DND-41 (cell line): ENCODE data around the gene EP400.

ENCODE experiments used
- ATAC-seq: fragments of 200-7000 bp; cut with Tn5 transposase; 3 replicates; pipeline ENCODE4 v1.9.1; 2021; ENCODE audit warnings: low read depth; ENCODE audit not compliant: insufficient read depth
- DNase-seq: peaks from one replicate; pipeline ENCODE4 v3.0.0-alpha.2; 2020
- H2AFZ ChIP-seq: 2 replicates; pipeline ENCODE4 v1.6.0; 2012; ENCODE audit warnings: low read depth, low read length
- H3K27ac ChIP-seq: 2 replicates; pipeline ENCODE4 v1.5.1; 2012; ENCODE audit warnings: low read length, inconsistent platforms
- H3K27me3 ChIP-seq: fragments of 200-600 bp; sonication (generic); 2 replicates; pipeline ENCODE4 v1.6.0; 2012; ENCODE audit warnings: low read length, mild to moderate bottlenecking, inconsistent platforms; ENCODE audit not compliant: insufficient read depth, poor library complexity
- H3K36me3 ChIP-seq: 2 replicates; pipeline ENCODE4 v1.5.1; 2012; ENCODE audit warnings: low read length, inconsistent platforms; ENCODE audit not compliant: insufficient read depth
- H3K4me1 ChIP-seq: 2 replicates; pipeline ENCODE4 v1.5.1; 2012; ENCODE audit warnings: mild to moderate bottlenecking, low read length; ENCODE audit not compliant: insufficient read depth
- H3K4me2 ChIP-seq: 2 replicates; pipeline ENCODE4 v1.6.0; 2012; ENCODE audit warnings: mild to moderate bottlenecking, moderate library complexity, low read length, inconsistent platforms; ENCODE audit not compliant: insufficient read depth
- H3K4me3 ChIP-seq, 2 experiments: fragments of 200-600 bp in 1 of 2; shearing (Covaris generic) in 1 of 2; 2 replicates each; pipeline ENCODE4 v1.5.1; 2012 to 2016; ENCODE audit warnings: inconsistent platforms in 2 of 2, low read length in 2 of 2, mild to moderate bottlenecking in 2 of 2, low read depth in 1 of 2, moderate library complexity in 1 of 2
- H3K79me2 ChIP-seq: 2 replicates; pipeline ENCODE4 v1.6.0; 2012; ENCODE audit warnings: low read length, inconsistent platforms; ENCODE audit not compliant: insufficient read depth
- H3K9ac ChIP-seq: 2 replicates; pipeline ENCODE4 v1.6.0; 2012; ENCODE audit warnings: low read depth, mild to moderate bottlenecking, inconsistent platforms, low read length, moderate library complexity
- H3K9me3 ChIP-seq: 2 replicates; pipeline ENCODE4 v1.5.1; 2012; ENCODE audit warnings: low read length, moderate library complexity, mild to moderate bottlenecking, inconsistent platforms; ENCODE audit not compliant: insufficient read depth, severe bottlenecking
- H4K20me1 ChIP-seq: 2 replicates; pipeline ENCODE4 v1.6.0; 2012; ENCODE audit warnings: low read length; ENCODE audit not compliant: insufficient read depth
- EZH2 ChIP-seq: IDR thresholded peaks from 3 replicates; pipeline ENCODE4 v1.6.1; 2012; ENCODE audit warnings: borderline replicate concordance, low read depth, mild to moderate bottlenecking, moderate library complexity, low read length, inconsistent platforms; ENCODE audit not compliant: severe bottlenecking
- TF ChIP-seq, protein P1 (sequence below): IDR thresholded peaks from 2 replicates; pipeline ENCODE4 v1.5.1; 2012; ENCODE audit warnings: borderline replicate concordance, low read length, moderate library complexity, mild to moderate bottlenecking; ENCODE audit not compliant: poor library complexity, severe bottlenecking; ENCODE audit errors: extremely low read depth

The EP400 gene

DNA sequence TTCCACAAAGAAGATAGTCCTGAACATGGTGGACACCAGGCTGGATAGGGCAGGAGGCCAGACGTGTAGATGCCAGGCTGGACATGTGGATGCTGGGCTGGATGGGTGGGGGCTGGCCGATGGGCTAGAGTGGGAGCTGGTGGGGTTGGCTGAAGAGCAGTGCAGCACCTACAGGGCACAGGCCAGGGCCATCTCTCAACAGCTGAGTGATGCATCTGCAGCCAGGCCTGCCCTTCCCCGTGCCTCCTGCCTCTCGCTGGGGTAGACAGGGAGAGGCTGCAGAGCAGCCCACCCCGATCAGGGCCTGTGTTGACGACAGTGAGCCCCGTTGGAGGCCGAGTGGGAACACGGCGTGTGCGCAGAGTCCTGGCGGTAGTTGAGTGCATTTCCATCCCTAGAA lies 39.3 kb downstream of the EP400 start:
- H3K9me3 ChIP-seq: no peaks in the 10 kb centered on the region
- ATAC-seq: no peak
- DNase-seq: no peak
- no peak overlapping the region for H3K9ac ChIP-seq
- H3K79me2 ChIP-seq: no peaks in the 10 kb centered on the region
- H3K27ac ChIP-seq: no peak overlapping the region
- H3K27me3 ChIP-seq: no peaks in the 10 kb centered on the region
- no peak overlapping the region for H3K4me2 ChIP-seq
- TF ChIP-seq, protein P1, sequence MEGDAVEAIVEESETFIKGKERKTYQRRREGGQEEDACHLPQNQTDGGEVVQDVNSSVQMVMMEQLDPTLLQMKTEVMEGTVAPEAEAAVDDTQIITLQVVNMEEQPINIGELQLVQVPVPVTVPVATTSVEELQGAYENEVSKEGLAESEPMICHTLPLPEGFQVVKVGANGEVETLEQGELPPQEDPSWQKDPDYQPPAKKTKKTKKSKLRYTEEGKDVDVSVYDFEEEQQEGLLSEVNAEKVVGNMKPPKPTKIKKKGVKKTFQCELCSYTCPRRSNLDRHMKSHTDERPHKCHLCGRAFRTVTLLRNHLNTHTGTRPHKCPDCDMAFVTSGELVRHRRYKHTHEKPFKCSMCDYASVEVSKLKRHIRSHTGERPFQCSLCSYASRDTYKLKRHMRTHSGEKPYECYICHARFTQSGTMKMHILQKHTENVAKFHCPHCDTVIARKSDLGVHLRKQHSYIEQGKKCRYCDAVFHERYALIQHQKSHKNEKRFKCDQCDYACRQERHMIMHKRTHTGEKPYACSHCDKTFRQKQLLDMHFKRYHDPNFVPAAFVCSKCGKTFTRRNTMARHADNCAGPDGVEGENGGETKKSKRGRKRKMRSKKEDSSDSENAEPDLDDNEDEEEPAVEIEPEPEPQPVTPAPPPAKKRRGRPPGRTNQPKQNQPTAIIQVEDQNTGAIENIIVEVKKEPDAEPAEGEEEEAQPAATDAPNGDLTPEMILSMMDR: no peak
- no peak for TF ChIP-seq EZH2
- H3K4me3 ChIP-seq: no peak overlapping the region
- H2AFZ ChIP-seq: no peak overlapping the region
- peaks cover 93% of the 10 kb centered on the region for H3K36me3 ChIP-seq
- H4K20me1 ChIP-seq: peaks cover 5% of the 10 kb centered on the region
- no peaks in the 10 kb centered on the region for H3K4me1 ChIP-seq

DNA sequence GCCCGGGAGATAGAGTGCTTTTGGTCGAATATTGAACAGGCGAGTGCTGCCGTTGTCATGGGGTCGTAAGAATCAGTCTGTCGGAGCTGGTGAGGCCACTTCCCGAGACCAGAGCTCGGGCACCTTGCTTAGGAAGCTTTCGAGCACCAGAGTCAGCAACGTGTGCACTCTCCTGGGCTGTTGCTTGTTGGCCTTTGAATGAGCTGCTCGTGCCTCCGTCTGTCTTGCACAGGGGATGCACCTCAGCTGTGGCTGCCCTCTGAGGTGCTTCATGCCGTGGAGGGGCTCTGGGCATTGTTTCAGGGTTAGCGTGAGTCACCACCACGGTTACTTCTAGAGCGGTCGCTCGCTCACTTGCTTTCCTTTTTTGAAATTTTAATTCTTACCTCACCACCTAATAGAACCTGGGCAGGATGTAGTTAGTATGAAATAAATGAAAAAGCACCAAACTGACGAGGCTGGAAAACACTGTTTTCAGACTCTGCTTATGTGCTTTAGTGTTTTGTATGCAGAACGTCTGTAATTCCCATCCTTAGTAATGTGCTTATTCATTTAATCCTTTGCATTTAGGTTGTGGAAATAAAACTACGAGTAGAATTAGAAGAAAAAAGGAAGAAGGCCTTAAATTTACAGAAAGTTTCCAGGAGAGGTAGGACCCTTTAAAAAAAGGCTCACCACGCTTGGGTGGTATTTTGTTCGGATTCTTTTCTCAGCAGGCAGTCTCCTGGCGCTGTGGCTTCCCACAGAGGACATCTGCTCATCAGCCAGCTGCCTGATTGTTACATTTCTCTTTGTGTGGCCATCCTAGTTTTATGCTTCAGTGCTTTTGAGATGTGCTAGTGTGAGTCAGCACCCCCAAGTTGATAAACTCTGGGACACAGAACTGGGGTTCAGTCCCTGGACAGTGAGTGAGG lies 40.6 kb downstream of the EP400 start:
- H3K4me2 ChIP-seq: no peak overlapping the region
- H3K9ac ChIP-seq: no peak overlapping the region
- H4K20me1 ChIP-seq: peaks cover 5% of the 10 kb centered on the region
- H3K4me1 ChIP-seq: no peaks in the 10 kb centered on the region
- no peak overlapping the region for H2AFZ ChIP-seq
- H3K36me3 ChIP-seq: peaks cover 97% of the 10 kb centered on the region
- ATAC-seq (no peak), DNase-seq (no peak)
- H3K27ac ChIP-seq: no peak overlapping the region
- H3K27me3 ChIP-seq: no peaks in the 10 kb centered on the region
- TF ChIP-seq EZH2: no peak
- TF ChIP-seq, protein P1: no peak
- no peaks in the 10 kb centered on the region for H3K79me2 ChIP-seq
- H3K9me3 ChIP-seq: no peaks in the 10 kb centered on the region
- no peak overlapping the region for H3K4me3 ChIP-seq

DNA sequence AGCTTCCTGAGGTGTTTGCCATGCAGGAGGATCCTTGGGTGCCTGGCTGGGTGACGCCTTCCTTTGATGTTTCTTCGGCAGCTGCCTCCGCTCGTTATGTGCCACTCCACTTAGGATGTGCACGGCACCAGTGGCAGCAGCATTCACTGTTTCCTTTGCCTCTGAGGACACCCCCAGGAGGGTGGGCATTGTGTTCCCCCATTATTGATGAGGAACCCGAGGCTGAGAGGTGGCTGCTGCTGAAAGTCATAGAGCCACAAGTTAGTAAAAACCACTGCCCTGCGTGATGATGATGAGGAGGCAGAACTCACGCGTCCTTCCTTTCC lies 41.2 kb downstream of the EP400 start:
- Histone ChIP-seq H3K4me3 (no peak overlapping the region), H3K4me1 (no peaks in the 10 kb centered on the region), H3K4me2 (no peak overlapping the region), H3K36me3 (peaks cover 96% of the 10 kb centered on the region), H3K9ac (no peak overlapping the region), H2AFZ (no peak overlapping the region), H4K20me1 (peaks cover 5% of the 10 kb centered on the region), H3K27ac (no peak overlapping the region), H3K9me3 (no peaks in the 10 kb centered on the region), H3K27me3 (no peaks in the 10 kb centered on the region), H3K79me2 (no peaks in the 10 kb centered on the region)
- DNase-seq: no peak
- no peak for TF ChIP-seq EZH2
- TF ChIP-seq, protein P1: no peak
- no peak for ATAC-seq
